ENCODE data around the gene EXOG.
A peak's percentile ranks its signal among the peaks of the same experiment; 100 is the strongest.

EXOG gene

DNA sequence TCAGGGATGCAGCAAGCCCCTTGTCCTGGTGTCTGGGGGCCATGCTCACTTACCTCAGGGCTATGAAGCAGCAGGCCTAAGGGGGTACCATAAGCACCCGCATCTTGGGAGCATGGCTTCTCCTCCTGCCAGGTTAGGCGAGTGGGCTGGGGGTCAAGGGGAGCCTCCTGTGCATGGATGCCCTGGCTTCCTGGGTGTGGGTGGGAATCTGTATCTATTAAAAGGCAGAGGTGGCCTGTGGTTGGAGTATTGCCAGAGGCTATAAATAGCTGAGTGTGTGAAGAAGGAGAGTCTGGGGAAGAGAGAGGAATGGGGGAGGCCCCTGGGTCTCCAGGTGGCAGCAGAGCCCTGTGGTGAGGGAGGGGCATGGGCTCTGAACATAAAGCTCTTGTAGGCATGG, 22.9 kb upstream of the EXOG start:
- no peak for DNase-seq

DNA sequence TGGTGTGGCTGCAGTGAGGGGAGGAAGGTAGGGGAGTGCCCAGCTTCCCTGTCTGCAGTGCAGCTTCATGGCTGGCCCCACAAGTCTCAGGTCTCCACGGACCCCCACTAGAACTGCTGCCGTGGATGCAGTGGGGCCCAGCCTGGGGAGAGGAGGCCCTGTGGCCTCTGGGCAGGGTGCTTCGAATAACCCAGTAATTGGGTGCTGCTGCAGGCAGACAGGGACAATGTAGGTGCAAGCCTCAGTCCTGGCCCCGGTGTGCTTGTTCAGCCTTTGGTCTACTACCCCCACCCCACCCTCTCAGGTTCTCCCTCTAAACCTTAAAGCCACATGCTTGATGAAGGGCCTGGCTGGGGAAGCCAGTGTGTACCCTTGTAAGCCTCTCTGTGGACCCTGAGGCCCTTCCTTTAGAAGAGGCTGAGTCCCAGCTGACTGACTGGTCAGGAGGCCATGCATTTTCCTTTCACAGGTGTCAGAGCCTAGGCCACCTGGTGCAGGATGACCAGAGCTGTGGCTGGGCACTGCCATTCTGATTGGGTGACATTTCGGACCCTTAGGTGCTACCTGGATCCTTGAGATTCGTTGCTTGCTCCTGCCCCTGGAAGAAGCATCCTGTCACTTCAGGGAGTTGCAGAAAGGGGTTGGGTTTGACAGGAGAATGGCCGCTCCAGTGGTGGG, 21.1 kb upstream of the EXOG start:
- no peak for DNase-seq

DNA sequence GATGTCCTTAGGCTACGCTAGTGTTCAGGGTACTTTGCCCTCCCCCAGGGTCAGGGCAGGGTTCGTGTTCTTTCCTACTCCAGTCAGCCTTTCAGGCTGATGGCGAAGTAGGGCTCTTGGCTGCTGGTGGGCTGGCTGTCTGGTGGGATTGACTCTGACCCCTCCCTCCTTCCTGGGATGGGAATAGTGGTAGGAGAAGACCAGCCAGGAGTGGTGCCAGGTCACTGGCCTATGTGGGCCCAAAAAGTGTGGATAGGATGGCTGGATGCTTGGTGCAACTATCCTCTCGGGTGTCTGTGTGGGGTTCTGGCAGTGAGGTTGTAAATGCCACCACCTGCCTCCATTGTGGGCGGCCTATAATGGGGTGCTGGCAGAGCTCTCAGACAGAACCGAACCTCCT, 20.4 kb upstream of the EXOG start:
- no peak for DNase-seq

DNA sequence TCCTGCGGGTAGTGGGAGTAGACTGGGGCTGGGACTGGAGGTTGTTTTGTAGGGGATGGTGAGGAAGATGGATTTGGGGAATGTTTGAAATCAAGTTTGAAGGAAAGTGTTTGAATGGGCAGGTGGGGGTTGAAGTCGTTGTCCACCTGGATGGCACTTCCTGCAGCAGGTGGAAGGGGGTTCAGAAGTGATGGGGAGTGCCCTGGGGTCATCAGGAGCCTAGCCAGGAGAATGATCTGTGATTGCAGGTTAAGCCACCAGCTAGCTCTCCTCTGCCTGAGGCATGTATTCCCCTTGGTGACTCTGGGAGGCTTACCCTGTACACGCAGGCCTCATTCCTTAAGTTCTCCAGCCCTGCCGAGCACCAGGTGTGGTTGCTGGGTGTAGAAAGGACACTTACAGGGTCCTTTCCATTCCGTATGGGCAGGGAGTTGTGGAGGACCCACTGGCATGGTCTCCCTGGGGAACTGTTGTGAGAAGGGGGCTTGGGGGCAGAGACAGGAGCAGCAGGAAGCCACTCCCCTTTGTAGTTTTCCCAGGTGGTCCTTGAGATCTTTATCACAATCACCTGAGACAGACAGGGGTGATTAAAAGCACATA, 19.9 kb upstream of the EXOG start:
- no peak for DNase-seq

DNA sequence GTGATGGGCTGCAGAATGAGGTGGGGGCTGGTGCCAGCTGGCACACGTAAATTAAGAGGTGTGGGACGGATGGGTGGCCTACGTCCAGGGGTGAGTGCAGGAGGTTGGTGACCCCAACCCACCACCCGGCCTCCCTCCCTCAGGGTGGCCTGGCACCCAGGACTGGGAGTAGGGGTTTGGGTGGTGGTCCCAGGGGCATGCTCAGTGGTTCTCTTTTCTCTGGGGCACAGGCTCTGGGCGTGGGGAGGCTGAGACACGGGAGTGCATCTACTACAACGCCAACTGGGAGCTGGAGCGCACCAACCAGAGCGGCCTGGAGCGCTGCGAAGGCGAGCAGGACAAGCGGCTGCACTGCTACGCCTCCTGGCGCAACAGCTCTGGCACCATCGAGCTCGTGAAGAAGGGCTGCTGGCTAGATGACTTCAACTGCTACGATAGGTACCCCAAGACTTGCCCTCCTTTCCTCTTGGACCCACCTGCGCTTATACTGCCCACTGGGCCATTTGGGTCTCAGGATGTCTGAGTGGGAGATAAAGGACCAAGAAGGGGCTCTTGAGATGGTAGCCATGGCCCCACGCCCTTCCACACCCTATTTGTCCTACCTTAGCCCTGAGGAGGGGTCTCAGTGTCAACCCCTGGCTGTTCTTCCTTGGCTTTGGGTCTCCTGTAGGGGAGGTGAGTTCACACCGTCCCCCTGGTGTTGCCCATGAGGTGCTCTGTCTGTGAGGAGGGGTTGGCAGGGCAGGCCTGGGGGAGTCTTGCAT, 18.9 kb upstream of the EXOG start:
- no peak for DNase-seq

DNA sequence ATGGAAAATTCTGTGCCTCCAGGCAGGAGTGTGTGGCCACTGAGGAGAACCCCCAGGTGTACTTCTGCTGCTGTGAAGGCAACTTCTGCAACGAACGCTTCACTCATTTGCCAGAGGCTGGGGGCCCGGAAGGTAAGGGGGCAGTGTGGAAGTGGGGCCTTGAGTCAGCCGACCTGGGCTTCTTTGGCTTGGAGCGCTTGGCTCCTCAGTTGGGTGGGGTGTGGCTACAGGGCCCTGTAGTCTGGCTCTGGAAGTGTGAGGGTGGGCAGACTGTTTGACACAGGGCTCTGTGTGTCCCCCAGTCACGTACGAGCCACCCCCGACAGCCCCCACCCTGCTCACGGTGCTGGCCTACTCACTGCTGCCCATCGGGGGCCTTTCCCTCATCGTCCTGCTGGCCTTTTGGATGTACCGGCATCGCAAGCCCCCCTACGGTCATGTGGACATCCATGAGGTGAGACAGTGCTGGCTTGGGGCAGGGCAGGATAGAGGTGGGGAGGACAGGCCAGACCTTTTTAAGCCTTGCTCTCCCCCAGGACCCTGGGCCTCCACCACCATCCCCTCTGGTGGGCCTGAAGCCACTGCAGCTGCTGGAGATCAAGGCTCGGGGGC, 18.2 kb upstream of the EXOG start:
- no peak for DNase-seq

DNA sequence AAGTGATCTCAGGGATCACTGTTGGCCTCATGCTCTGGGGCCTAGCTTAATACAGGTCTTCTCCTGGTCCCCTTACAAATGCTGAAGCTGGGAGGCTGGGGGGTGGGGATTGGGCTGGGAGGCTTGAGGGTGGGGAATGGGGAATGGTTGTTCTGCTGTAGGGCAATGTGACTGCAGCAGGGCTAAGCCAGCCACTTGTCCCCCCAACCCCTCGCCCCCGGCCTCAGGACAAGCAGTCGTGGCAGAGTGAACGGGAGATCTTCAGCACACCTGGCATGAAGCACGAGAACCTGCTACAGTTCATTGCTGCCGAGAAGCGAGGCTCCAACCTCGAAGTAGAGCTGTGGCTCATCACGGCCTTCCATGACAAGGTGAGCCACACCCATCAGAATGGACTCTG, 17.2 kb upstream of the EXOG start:
- no peak for DNase-seq

DNA sequence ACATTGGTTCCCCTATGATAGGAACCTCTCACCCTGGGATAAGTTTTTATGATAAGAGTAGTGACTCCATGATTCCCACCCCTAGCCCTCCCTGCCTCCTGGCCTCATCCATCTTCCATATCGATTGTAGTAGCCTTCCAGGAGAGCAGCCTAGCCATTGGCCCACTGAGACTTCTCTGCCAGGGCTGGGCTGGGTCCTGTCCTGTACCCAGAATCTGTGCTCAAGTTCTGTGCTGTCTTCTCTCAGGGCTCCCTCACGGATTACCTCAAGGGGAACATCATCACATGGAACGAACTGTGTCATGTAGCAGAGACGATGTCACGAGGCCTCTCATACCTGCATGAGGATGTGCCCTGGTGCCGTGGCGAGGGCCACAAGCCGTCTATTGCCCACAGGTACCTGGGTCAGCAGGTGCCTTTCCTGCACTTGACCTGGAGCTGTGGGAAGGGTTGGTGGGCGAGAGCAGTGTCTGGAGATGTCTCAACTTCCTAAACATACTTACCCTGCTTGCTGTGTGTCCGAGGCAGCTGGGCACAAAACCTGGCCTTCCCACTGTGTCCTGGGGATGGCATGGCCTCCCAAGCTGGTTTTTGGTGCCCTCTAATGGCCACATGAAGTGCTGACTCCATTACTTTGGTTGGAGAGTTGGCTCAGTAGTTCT, 16.6 kb upstream of the EXOG start:
- DNase-seq = peak; percentile 45

DNA sequence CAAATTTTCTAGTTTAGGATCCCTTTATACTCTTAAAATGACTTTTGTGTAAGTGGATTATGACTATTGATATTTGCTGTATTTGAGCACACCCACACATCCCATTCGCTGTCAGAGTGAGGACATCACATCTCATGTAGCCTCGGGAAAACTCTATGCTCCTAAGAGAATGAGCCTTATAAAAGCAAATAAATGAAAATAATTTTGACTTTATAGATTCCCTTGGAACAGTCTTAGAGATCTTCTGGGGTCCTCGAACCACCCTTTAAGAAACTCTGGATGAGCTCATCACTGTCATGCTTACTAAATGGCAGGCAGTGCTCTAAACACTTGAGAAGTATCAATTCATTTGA, 16.1 kb upstream of the EXOG start:
- DNase-seq = no peak

DNA sequence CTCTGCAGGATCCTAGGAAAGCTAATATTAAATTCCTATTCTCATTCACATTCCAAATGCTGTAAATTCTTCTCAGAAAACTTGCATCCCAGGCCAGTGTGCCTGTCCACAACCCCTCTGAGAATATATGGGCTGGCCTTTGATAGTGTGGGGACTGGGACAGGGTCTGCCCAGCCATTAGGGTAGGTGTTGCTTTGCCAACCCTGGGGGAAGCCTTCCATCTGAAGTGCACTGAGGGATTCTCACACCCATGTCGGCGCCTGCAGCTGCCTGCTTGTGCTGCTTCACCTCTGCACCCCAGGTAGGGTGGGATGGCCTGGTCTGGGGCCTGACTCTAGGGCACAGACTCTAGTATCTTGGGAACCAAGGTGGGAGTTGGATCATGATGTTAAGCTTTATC, 15.2 kb upstream of the EXOG start:
- DNase-seq = no peak

DNA sequence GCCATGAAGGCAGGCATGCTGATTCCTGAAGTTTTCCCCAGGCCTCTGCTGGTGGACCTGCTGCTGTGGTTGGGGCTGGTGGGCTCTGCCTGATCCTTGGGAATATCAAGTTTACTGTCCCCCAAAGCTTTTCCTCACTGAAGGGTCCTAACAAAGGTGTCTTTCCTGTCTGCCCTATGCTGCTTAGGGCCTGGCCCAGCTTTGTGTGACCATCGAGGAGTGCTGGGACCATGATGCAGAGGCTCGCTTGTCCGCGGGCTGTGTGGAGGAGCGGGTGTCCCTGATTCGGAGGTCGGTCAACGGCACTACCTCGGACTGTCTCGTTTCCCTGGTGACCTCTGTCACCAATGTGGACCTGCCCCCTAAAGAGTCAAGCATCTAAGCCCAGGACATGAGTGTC, 13.2 kb upstream of the EXOG start:
- no peak for DNase-seq

DNA sequence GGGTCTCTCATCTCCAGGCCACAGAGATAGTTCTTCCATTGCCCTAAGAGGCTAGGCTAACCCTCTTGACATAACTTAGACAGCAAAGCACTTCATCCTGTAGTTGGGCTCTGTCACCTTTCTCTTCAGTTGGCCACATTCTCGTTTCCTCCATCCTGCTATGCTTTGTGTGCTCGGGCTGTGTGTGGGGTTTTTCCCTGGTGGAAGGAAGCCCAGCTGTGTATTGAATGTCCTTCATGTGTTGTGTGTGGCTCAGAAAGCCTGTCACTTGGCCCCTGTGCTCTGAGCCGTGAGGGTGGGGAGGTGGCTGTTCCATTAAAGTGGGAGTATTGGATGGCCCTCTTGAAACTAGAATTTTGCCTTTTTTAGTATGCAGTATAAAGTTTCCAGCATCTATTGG, 8.8 kb upstream of the EXOG start:
- no peak for DNase-seq

DNA sequence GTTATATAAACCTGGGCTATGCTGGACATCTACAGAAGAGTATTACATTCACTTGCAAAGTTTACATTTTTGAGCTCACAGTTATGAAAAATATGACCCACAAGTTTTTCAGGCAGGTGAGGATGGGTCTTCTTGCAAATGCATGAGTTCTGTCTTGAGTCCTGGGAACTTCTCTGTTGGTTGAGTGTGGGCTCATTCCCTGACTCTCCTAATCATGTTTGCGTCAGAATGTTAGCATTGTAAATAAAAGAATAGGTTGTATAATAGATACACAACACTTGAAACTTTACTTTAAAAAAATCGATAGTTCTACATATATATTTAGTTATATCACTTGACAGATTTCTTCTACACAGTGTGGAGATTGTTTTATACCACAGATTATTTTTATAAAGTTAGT, 7.2 kb upstream of the EXOG start:
- no peak for DNase-seq

DNA sequence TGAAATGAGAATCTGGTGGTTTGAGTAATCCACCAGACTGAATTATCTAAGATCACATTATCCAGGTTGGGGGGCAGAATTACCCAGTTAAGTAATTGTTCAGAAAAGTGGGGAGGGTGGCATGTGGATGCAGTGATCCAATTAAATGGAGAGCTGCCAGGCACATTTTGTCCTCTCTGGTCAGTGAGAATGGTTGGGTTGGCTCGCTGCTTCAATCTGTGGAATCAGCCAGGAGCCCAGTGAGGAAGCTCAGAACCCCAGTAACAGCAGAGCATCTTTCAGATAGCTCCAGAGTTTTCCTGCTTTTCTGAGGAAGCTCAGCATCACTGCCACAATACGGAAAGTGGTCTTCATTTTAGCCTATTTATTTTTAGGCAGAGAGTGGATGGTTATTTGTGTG, 6.4 kb upstream of the EXOG start:
- no peak for DNase-seq

DNA sequence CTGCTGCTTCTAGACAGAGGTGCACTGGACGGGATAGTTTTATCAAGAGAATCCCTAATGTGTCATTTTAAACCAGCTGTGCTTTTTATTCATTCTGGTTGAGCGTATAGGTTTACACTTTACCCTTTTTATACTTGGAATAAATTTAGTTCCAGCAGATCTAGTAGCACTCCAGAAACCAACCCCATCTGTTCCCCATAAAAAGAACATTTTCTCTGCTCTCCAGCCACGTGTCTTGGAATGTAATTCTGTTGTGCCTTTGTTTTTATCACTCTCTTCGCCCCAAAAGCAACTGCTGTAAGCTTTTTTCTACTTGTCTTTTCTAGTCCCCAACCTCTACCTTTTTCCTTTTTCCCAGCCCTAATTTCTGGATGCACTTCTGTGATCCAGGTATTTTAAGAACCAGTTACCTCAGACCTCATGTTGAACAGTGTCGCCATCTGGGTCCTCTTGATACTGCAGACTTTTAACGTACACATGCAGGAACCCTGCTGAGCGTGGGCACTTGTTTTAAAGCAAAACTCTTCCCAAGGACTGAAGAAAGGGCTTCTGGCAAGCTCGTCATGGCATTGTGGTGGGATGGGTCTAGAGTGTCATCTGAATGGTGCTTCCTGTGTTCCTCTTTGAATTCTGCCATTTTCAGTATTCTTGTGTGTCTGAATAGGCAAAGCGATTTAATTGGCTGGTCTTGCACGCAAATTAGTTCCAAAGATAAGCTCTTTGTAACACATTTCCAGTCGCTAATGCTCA, 5.7 kb upstream of the EXOG start:
- no peak for DNase-seq

DNA sequence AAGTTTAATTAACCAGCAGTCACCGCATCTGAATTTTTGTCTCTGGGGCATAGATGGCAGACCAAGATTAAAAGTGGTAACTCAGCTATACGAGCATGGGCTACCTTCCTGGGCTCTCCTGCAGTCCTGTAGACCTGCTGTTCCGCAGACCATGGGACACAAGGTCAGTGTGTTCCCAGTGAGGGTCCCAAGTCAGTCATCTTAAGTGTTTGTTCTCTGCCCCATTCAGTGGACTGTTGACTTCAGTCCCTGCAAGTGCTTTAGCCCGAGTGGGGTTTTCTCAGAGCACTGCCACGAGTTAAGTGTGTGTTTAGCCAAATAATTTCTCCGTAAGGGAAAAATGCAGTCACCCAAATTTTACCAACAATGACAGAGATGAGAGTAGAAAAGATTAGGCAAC, 4.9 kb upstream of the EXOG start:
- no peak for DNase-seq

DNA sequence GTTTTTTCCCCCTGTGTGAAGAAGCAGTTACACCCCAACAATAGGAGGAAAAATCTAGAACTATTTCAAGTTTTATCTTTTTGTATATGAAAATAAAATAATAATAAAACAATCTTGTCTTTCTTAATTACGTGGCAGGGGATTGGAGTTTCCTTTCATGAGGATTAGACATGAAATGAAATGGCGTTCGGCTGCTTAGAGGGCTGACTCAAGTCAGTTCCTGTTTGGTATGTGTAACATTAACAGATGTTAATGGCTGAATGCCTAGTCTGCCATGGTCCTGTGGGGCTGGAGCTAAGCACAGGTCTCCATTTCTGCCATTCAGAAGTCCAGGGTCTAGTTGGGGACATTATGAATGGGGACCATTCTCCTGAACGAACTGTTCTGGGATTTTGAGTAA, 3.1 kb upstream of the EXOG start:
- no peak for DNase-seq

DNA sequence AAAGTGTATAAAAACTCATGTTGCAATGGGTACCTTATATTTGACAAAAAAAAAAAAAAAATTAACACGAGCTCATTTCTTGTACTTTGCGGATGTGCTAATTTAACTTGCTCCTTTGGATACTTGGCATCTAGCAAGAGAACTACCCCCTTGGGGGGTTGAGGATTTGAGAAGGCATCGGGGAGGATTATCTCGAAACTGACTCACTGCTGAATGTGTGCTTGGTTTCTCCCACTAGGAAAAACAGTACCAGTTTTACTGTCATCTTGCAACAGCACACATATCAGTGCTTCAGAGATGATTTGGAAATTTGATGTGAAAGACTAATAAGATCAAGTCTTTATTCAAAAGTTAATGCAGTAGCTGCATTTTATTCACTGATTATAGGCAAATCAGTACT, 891 bp downstream of the EXOG start:
- no peak for DNase-seq

DNA sequence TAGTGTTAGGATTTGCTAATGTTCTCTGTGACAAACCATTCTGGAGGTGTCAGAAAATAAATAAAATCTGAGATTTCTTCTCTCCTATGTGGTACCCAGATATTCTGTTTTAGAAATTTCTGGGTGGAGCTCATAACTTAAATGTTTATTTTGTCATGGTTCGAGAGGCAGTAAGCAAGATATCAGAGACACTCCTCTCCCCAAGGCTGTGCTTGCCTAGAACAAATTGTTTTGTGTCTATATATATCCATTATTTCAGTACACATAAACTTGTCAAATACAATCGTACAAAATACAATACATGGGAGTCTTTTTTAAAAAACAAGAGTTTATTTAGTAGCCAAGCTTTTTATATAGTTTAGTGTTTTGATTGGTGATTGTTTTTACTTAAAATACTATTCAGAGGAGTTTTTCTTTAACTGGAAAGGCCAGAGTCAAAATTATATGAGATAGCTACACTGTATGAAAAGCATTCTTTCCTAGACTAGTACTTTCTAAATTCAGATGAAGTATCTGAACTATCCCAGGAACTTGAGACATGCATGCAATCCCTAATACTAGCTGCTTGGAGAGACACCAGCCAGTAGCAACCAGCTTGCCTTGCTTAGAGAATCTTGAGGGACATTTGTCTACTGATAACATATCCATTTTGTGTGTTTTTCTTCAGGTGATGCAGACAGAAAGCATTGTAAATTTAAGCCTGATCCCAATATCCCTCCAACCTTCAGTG, 4.7 kb downstream of the EXOG start:
- no peak for DNase-seq

DNA sequence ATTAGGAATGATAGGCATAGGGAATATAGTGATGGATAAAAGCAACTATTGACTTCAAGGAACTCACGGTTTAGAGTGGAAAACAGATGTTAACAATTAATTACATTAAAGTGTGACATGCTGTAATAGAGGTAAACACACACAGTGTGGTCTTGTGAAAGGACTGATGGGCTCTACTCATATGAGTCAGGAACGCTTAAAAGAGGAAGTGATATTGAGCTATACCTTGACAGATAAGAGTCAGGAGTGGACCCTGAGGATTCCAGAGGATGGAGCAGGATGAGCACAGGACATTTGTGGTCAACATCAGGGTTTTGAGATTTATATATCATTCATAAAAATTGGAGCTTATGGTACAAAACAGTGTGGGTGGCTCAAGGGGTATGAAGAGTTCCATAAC, 11.0 kb downstream of the EXOG start:
- DNase-seq = no peak

DNA sequence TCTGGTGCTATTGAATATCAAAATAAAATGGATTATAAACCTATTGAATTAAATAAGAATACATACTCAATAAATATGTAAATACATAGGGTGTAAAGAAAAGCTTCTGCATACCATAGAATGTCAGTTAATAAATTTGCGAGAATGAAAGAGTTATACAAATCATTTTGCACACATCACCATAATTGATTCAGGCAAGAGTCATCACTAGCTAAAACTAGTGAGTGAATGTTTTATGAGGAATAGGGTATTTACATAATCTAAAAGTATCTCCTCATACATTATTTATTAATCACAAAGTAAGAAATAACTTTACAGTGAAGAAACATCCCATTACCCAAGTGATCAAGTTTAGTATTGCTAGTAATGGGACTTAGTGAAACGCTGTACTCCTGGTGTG, 13.6 kb downstream of the EXOG start:
- DNase-seq = no peak

DNA sequence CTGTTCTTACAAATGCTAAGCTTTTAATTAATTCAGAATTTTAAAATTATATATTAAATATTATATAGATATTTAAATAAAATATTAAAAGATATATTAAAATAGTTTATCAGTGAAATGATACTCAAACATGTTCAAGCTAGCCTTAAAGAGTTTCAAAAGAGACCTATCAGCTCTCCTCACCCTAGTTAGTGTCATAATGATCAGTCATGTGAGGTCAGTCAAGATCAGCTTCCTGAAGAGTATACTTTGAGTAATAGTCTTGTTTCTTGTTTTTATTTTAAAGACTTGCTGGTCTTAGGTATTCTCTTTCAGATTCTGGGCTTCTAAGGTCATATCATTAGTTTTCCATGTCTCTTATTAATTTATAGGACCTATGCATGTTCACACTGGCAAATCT, 14.5 kb downstream of the EXOG start:
- DNase-seq = no peak
